Muscle layer of colon (tissue), 2 donors: Measurements from ENCODE around the gene LGALS8.
"Not testable (repeated sequence)": the region's sequence is repeated elsewhere in the genome, so short reads cannot be mapped to it uniquely, and the experiment has no call there.

Experiments used
- H3K27ac ChIP-seq: one replicate; pipeline ENCODE4 v1.7.0; 2013; ENCODE audit warnings: low read depth, mild to moderate bottlenecking, low read length, moderate library complexity
- H3K27me3 ChIP-seq, 2 donors: one replicate each; pipeline ENCODE4 v1.7.0; 2013; ENCODE audit warnings: low read length in 2 of 2, mild to moderate bottlenecking in 2 of 2; ENCODE audit not compliant: insufficient read depth in 2 of 2, control insufficient read depth in 1 of 2
- H3K36me3 ChIP-seq: one replicate; pipeline ENCODE4 v1.7.0; 2013; ENCODE audit warnings: mild to moderate bottlenecking, low read length; ENCODE audit not compliant: insufficient read depth
- H3K4me1 ChIP-seq: one replicate; pipeline ENCODE4 v1.7.0; 2013; ENCODE audit warnings: mild to moderate bottlenecking, low read length; ENCODE audit not compliant: insufficient read depth
- H3K4me3 ChIP-seq, 2 donors: one replicate each; pipeline ENCODE4 v1.7.0; 2013; ENCODE audit warnings: low read length in 2 of 2, low read depth in 1 of 2, mild to moderate bottlenecking in 1 of 2, moderate library complexity in 1 of 2
- H3K9ac ChIP-seq: one replicate; pipeline ENCODE4 v1.7.0; 2013; ENCODE audit warnings: low read length
- H3K9me3 ChIP-seq: one replicate; pipeline ENCODE4 v1.7.0; 2013; ENCODE audit warnings: mild to moderate bottlenecking, low read length
- donor health status: abdominal sarcoma.
- donor health status: Adenocarcinoma of cecum.

LGALS8 gene

DNA sequence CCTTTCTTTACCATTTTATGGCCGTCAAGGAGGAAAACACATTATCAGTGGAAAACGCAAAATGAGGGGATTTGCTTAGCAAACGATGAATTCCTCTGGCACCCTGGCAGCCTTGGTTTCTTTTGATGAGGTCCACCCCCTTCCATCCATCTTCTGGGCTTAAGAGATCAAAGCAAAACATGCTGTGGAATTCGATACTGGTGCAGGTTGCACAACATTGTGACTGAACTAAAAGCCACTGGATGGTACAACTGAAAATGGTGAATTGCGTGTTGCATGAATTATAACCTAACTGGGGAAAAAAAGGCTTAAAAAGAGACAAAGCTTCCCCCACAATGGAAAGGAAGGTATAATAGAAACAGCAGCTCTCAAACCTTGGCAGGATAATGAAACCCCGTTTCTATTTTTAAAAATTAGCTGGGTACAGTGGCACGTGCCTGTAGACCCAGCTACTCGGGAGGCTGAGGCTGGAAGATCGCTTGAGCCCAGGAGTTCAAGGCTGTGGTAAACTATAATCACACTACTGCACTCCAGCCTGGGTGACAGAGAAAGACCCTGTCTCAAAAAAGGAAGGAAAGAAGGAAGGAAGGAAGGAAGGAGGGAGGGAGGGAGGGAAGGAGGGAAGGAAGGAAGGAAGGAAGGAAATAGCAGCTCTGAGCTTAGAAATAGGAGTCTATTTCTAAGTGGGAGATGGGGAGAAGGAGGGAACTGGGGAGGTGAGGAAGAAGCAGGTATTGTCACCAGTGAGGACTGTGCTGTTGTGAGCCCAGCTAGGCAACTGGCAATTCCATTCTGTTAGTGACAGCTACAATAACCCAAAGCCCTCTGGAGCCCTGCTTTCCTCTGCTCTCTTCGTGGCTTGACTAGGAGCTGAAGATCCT is 29.0 kb upstream of the LGALS8 start:
- no peak overlapping the region for H3K27ac ChIP-seq
- H3K36me3 ChIP-seq, result no peaks in the 10 kb centered on the region

DNA sequence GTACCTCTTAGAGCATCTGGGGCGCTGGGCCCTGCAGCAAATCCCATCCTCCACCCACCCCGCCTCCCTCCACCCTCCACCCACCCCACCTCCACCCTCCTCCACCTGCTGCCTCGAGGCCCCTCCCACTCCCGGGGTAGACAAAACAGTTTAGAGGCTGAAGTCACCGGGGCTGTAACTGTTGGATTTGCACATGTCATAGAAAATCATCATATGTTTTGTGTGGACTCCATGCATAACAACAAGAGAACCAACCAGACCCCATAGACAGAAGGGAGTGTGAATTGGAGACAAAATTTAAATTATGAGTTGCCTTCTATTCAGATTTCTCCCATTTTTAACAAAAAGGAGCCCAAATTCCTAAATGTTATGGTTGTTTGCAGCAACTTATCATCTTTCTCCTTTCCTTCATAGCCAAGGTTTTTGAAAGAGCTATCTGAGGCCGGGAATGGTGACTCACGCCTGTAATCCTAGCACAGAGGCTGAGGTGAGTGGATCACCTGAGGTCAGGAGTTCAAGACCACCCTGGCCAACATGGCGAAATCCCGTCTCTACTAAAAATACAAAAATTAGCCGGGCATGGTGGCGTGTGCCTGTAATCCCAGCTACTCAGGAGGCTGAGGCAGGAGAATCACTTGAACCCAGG is 28.2 kb upstream of the LGALS8 start:
- H3K27ac ChIP-seq, result no peak overlapping the region
- H3K36me3 ChIP-seq, result no peaks in the 10 kb centered on the region
- no peak overlapping the region for H3K9ac ChIP-seq
- no peak overlapping the region for H3K4me3 ChIP-seq
- no peaks in the 10 kb centered on the region for H3K27me3 ChIP-seq
- H3K4me1 ChIP-seq, result no peaks in the 10 kb centered on the region
- no peaks in the 10 kb centered on the region for H3K9me3 ChIP-seq

More for the DNA sequence above, 29.0 kb upstream of the LGALS8 start:
- H3K27me3 ChIP-seq, result no peaks in the 10 kb centered on the region
- H3K4me3 ChIP-seq, result no peak overlapping the region
- no peaks in the 10 kb centered on the region for H3K4me1 ChIP-seq
- no peak overlapping the region for H3K9ac ChIP-seq
- no peaks in the 10 kb centered on the region for H3K9me3 ChIP-seq

DNA sequence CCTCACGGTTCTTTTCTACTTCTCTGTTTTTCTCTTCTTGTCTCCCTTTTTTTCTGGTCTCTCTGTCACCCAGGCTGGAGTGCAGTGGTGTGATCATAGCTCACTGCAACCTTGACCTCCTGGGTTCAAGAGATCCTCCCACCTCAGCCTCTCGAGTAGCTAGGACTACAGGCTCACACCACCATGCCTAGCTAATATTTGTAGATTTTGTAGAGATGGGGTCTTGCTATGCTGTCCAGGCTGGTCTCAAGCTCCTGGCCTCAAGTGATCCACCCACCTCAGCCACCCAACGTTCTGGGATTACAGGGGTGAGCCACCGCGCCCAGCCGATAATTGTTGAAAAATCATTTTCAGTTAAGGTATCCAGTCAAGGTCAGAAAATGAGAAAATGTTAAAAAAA is 25.9 kb upstream of the LGALS8 start:
- Histone ChIP-seq H3K27me3 (no peaks in the 10 kb centered on the region), H3K27ac (no peak overlapping the region), H3K9me3 (no peaks in the 10 kb centered on the region), H3K9ac (no peak overlapping the region), H3K4me1 (no peaks in the 10 kb centered on the region), H3K36me3 (no peaks in the 10 kb centered on the region), H3K4me3 (no peak overlapping the region)

- no peak overlapping the region for H3K9ac ChIP-seq
- no peak overlapping the region for H3K27ac ChIP-seq
- no peaks in the 10 kb centered on the region for H3K4me1 ChIP-seq
- no peaks in the 10 kb centered on the region for H3K9me3 ChIP-seq
- H3K4me3 ChIP-seq, result no peak overlapping the region
- no peaks in the 10 kb centered on the region for H3K36me3 ChIP-seq
- H3K27me3 ChIP-seq, result no peaks in the 10 kb centered on the region
These were observed 22.7 kb upstream of the LGALS8 start for GRCh38 chr1:236501093-236501492.

DNA sequence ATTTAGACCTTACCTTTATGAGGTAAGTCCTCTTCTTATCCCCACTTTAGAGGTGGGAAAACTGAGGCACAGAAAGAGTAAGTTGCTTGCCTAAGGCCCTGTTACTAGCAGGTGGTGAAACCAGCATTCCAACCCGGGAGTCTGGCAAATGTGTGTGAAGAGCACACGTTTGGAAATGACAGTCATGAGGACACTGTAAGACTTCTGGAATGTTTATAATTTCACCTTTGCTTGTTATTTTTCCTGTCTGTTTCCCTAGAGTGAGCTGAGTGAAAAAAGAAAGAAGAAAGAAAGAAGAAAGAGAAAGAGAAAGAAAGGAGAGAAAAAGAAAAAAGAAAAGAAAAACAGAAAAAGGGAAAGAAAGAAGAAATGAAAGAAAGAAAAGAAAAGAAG is 21.2 kb upstream of the LGALS8 start:
- Histone ChIP-seq H3K27me3 (no peaks in the 10 kb centered on the region), H3K9ac (no peak overlapping the region), H3K4me3 (peak overlapping the region in 1 of 2 donors; percentile 53), H3K4me1 (no peaks in the 10 kb centered on the region), H3K36me3 (no peaks in the 10 kb centered on the region), H3K9me3 (no peaks in the 10 kb centered on the region), H3K27ac (no peak overlapping the region)

DNA sequence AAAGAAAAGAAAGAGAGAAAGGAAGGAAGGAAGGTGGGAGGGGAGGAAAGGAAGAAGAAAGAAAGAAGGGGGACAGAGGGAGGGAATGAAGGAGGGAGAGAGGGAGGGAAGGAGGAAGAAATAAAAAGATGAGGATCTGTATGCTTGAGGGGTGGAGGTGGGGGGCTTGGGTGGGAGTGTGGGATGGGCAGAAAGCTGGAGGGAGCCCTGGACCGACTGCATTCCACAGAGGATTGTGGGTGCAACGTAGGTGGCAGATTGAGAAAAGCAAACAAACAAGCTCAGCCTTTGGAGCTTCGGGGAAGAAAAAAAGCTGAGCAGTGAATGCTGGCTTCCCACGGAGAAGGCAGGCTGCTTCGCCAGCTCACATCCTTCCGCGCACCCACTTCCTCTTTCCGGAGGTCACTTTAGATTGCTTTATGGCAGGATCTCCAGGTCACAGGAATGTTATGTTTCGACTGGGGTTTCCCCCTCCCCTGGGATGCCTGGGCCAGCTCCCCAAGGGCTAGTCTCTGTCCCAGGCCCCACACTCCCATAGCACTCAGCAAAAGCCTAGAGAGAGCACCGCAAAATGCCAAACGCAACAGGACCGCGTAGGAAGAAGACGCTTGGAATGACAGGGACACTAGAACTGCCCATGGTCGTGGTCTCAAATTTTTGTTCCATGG is 20.7 kb upstream of the LGALS8 start:
- Histone ChIP-seq H3K4me3 (peak overlapping the region; percentile 34 to 53), H3K4me1 (no peaks in the 10 kb centered on the region), H3K9ac (no peak overlapping the region), H3K27me3 (no peaks in the 10 kb centered on the region), H3K9me3 (no peaks in the 10 kb centered on the region), H3K36me3 (no peaks in the 10 kb centered on the region), H3K27ac (no peak overlapping the region)

DNA sequence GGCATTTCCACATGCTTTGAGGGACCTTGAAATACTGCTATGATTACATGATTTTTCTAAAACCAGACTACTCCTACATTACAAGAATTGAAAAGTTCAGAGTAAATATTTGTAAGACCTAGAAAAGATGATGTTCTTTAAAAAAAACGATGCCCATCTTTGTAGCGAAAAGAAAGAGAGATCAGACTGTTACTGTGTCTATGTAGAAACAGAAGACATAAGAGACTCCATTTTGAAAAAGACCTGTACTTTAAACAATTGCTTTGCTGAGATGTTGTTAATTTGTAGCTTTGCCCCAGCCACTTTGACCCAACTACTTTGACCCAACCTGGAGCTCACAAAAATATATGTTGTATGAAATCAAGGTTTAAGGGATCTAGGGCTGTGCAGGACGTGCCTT is 19.4 kb upstream of the LGALS8 start:
- not testable (repeated sequence) for H3K27ac ChIP-seq, H3K4me1 ChIP-seq, H3K9me3 ChIP-seq, H3K36me3 ChIP-seq, H3K4me3 ChIP-seq, H3K9ac ChIP-seq, H3K27me3 ChIP-seq

- Histone ChIP-seq H3K27ac (no peak overlapping the region), H3K4me3 (no peak overlapping the region), H3K4me1 (no peaks in the 10 kb centered on the region), H3K9ac (no peak overlapping the region), H3K36me3 (no peaks in the 10 kb centered on the region), H3K9me3 (no peaks in the 10 kb centered on the region), H3K27me3 (no peaks in the 10 kb centered on the region)
These were observed 16.6 kb upstream of the LGALS8 start for GRCh38 chr1:236507022-236507700.

GRCh38 chr1:236508593-236509027 is 15.2 kb upstream of the LGALS8 start:
- no peaks in the 10 kb centered on the region for H3K9me3 ChIP-seq
- no peak overlapping the region for H3K27ac ChIP-seq
- no peaks in the 10 kb centered on the region for H3K4me1 ChIP-seq
- no peaks in the 10 kb centered on the region for H3K27me3 ChIP-seq
- no peak overlapping the region for H3K4me3 ChIP-seq
- H3K36me3 ChIP-seq, result no peaks in the 10 kb centered on the region
- H3K9ac ChIP-seq, result no peak overlapping the region

DNA sequence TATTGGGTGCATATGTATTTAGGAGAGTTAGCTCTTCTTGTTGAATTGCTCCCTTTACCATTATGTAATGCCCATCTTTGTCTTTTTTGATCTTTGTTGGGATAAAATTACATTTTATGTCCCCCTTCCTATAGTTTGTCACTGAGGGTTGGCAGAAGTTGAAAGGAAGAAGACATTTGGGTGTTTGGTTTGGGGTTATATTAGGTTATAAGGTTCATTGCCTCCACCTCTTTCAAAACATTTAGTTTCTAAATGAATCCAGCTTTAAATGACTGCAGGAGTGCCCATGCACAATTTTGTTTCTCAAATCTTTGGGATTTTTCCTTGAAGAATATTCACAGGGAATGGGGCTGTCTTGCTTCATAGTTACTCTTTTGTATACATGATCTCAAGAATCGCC is 14.6 kb upstream of the LGALS8 start:
- Histone ChIP-seq H3K4me3 (no peak overlapping the region), H3K9ac (no peak overlapping the region), H3K27me3 (no peaks in the 10 kb centered on the region), H3K4me1 (no peaks in the 10 kb centered on the region), H3K9me3 (no peaks in the 10 kb centered on the region), H3K36me3 (no peaks in the 10 kb centered on the region), H3K27ac (no peak overlapping the region)
